ENCODE measurements around the gene STX8.

Gene STX8

GRCh38 chr17:9566067-9566466 lies 9.6 kb downstream of the STX8 start (continued):
- TF ChIP-seq ZNF423 (tag by site-specific recombination; IDR thresholded peaks at IDR 0.05) (no peak), SALL2 (tag by site-specific recombination; IDR thresholded peaks at IDR 0.05; ENCODE audit: borderline replicate concordance) (no peak), ZNF175 (tag by site-specific recombination; IDR thresholded peaks at IDR 0.05) (no peak), ZNF792 (tag by site-specific recombination; IDR thresholded peaks at IDR 0.05) (no peak), ELK4 (IDR thresholded peaks at IDR 0.05; ENCODE audit: borderline replicate concordance, low read depth, low read length) (no peak), ZFHX2 (tag by site-specific recombination; conservative IDR thresholded peaks at IDR 0.05) (no peak), ZNF302 (tag by site-specific recombination; IDR thresholded peaks at IDR 0.05; ENCODE audit: low read depth) (no peak), KLF17 (tag by site-specific recombination; IDR thresholded peaks at IDR 0.05) (no peak), ZNF311 (tag by site-specific recombination; IDR thresholded peaks at IDR 0.05; ENCODE audit: borderline replicate concordance) (no peak), IKZF3 (tag by site-specific recombination; IDR thresholded peaks at IDR 0.05) (peak; percentile 77), ZNF280D (tag by site-specific recombination; IDR thresholded peaks at IDR 0.05) (no peak), EGR2 (tag by site-specific recombination; IDR thresholded peaks at IDR 0.05; ENCODE audit: low read depth) (no peak), TRIM28 (IDR thresholded peaks at IDR 0.05; ENCODE audit: borderline replicate concordance, low read length) (peak; percentile 83; the same call in 1 of the 2 replicates), ZNF626 (tag by site-specific recombination; IDR thresholded peaks at IDR 0.05) (no peak), ZNF394 (tag by site-specific recombination; IDR thresholded peaks at IDR 0.05; ENCODE audit: borderline replicate concordance) (peak; percentile 46; the same call in 1 of the 2 replicates), ZNF558 (tag by site-specific recombination; IDR thresholded peaks at IDR 0.05) (peak; percentile 57; the same call in 1 of the 2 replicates), FEZF1 (tag by site-specific recombination; IDR thresholded peaks at IDR 0.05) (peak; percentile 99), ZNF645 (tag by site-specific recombination; IDR thresholded peaks at IDR 0.05) (no peak), ZBTB49 (tag by site-specific recombination; IDR thresholded peaks at IDR 0.05; ENCODE audit: low read depth) (no peak), ZNF239 (tag by site-specific recombination; IDR thresholded peaks at IDR 0.05) (no peak), ZNF174 (tag by site-specific recombination; IDR thresholded peaks at IDR 0.05) (no peak), KLF16 (tag by site-specific recombination; IDR thresholded peaks at IDR 0.05) (peak; percentile 51; the same call in 1 of the 2 replicates), ZNF692 (tag by site-specific recombination; IDR thresholded peaks at IDR 0.05) (0 out of 2 replicates have a peak, but pooled peaks have one; percentile 49), ZNF701 (tag by site-specific recombination; IDR thresholded peaks at IDR 0.05) (no peak), ZNF48 (tag by site-specific recombination; IDR thresholded peaks at IDR 0.05) (no peak)
- TF ChIP-seq, protein P1, sequence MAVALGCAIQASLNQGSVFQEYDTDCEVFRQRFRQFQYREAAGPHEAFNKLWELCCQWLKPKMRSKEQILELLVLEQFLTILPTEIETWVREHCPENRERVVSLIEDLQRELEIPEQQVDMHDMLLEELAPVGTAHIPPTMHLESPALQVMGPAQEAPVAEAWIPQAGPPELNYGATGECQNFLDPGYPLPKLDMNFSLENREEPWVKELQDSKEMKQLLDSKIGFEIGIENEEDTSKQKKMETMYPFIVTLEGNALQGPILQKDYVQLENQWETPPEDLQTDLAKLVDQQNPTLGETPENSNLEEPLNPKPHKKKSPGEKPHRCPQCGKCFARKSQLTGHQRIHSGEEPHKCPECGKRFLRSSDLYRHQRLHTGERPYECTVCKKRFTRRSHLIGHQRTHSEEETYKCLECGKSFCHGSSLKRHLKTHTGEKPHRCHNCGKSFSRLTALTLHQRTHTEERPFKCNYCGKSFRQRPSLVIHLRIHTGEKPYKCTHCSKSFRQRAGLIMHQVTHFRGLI (tag by site-specific recombination; IDR thresholded peaks at IDR 0.05), result no peak
- TF ChIP-seq, protein P2, sequence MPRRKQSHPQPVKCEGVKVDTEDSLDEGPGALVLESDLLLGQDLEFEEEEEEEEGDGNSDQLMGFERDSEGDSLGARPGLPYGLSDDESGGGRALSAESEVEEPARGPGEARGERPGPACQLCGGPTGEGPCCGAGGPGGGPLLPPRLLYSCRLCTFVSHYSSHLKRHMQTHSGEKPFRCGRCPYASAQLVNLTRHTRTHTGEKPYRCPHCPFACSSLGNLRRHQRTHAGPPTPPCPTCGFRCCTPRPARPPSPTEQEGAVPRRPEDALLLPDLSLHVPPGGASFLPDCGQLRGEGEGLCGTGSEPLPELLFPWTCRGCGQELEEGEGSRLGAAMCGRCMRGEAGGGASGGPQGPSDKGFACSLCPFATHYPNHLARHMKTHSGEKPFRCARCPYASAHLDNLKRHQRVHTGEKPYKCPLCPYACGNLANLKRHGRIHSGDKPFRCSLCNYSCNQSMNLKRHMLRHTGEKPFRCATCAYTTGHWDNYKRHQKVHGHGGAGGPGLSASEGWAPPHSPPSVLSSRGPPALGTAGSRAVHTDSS (tag by site-specific recombination; IDR thresholded peaks at IDR 0.05), result no peak

Measured in HEK293 (cell line).